Stomach (tissue), 9 donors: ENCODE results near the gene TMEM116. TPM values are rescaled to one million over a fixed set of nuclear protein-coding genes. Genes with fewer than 3 reads are reported as not detected.
"Not testable (repeated sequence)": the region's sequence is repeated elsewhere in the genome, so short reads cannot be mapped to it uniquely, and the experiment has no call there.

Source experiments
- DNase-seq, 2 donors: peaks; one replicate each; pipeline versions ENCODE4 v3.0.0 to v3.0.0-alpha.2; 2013 to 2019
- H3K27ac ChIP-seq, 5 donors: fragments of 200-600 bp in 4 of 5; sonication (generic) in 4 of 5; one replicate each; pipeline ENCODE4 v1.5.1; 2013 to 2019; ENCODE audit warnings: mild to moderate bottlenecking in 1 of 5, moderate library complexity in 1 of 5
- H3K27me3 ChIP-seq, 3 donors: fragments of 200-600 bp; sonication (generic); one replicate each; pipeline ENCODE4 v1.5.1; 2017 to 2019; ENCODE audit warnings: mixed run types in 1 of 3
- H3K36me3 ChIP-seq, 4 donors: fragments of 200-600 bp; sonication (generic); 1 replicate in 3 of 4; 2 replicates in 1 of 4; pipeline ENCODE4 v1.5.1; 2016 to 2019
- H3K4me1 ChIP-seq, 4 donors: fragments of 200-600 bp; sonication (generic); one replicate each; pipeline ENCODE4 v1.5.1; 2016 to 2019
- H3K4me3 ChIP-seq, 4 donors: fragments of 200-600 bp; sonication (generic) in 3 of 4; one replicate each; pipeline ENCODE4 v1.5.1; 2016 to 2019; ENCODE audit warnings: mild to moderate bottlenecking in 1 of 4
- H3K9me3 ChIP-seq, 4 donors: fragments of 200-600 bp; sonication (generic); one replicate each; pipeline ENCODE4 v1.5.1; 2016 to 2019
- CTCF ChIP-seq, 7 experiments: fragments of 450-650 bp in 4 of 7; fragments of 200-600 bp in 3 of 7; sonication (generic) in 3 of 7; IDR thresholded peaks; one replicate each; pipeline ENCODE4 v1.5.1; 2016 to 2019; ENCODE audit warnings: antibody characterized with exemption in 7 of 7, control low read depth in 2 of 7, mild to moderate bottlenecking in 1 of 7
- EP300 ChIP-seq: sonication (generic); formaldehyde crosslinking; IDR thresholded peaks from one replicate; pipeline ENCODE4 v1.6.1; 2017; ENCODE audit warnings: antibody characterized with exemption
- POLR2A ChIP-seq, 4 donors: fragments of 450-650 bp; IDR thresholded peaks; one replicate each; pipeline ENCODE4 v1.6.1; 2016; ENCODE audit warnings: antibody characterized with exemption in 4 of 4, control low read depth in 2 of 4, mild to moderate bottlenecking in 1 of 4, moderate library complexity in 1 of 4
- POLR2AphosphoS5 ChIP-seq, 3 donors: sonication (generic); formaldehyde crosslinking; IDR thresholded peaks; one replicate each; pipeline ENCODE4 v1.6.1; 2016; ENCODE audit warnings: antibody characterized with exemption in 3 of 3
- WGBS, 5 donors: extraction: QIAGEN DNeasy Blood & Tissue Kit in 3 of 5; methylation state at CpG; one replicate each; pipeline versions ENCODE4 v1.1.5 to v1.1.7; 2013 to 2018; 5-methylcytosine and 5-hydroxymethylcytosine counted together
- intact Hi-C: fragments of 100-400 bp; cut with DNase I; formaldehyde crosslinking; loops from one replicate; pipeline ENCODE4 v1.15.1; 2023; ENCODE audit warnings: low total_unique reads
- polyA plus RNA-seq, 3 donors: library from polyadenylated mRNA; stranded (reverse); fragments of 200-250 nt; gene quantifications; one replicate each; pipeline ENCODE4 v1.2.3, GENCODE V29; 2013
- total RNA-seq, 5 donors: library from RNA; depleted of rRNA; stranded (reverse); fragments of >200 nt; gene quantifications; one replicate each; pipeline versions ENCODE4 v1.1.0 to v1.2.3, GENCODE V29; 2014 to 2016
- donor health status: healthy with polysubstance abuse.
- donor health status: Bipolar disorder and iron deficiency.
- donor health status: healthy.

Gene TMEM116
- total and polyA plus RNA-seq, 8 donors: 0.58 to 20.2 (median 8.2) TPM

GRCh38 chr12:112046003-112046402, 33.0 kb upstream of the TMEM116 start:
- Histone ChIP-seq H3K36me3 (peaks cover 38 to 99% (median 98%) of the 10 kb centered on the region in 4 donors), H3K27me3 (no peaks in the 10 kb centered on the region), H3K27ac (peak overlapping the region in 3 of 5 donors; percentile 12 to 57 (median 35)), H3K4me1 (peaks cover 0 to 11% (median 0%) of the 10 kb centered on the region in 4 donors), H3K9me3 (no peaks in the 10 kb centered on the region), H3K4me3 (no peak overlapping the region)
- 65 to 84% (median 83%) methylated on average over 4 of the region's 4 CpGs for WGBS, 5 donors
- intact Hi-C loops: no loop called here
- no peak for TF ChIP-seq CTCF (IDR thresholded peaks at IDR 0.05)
- no peak for TF ChIP-seq POLR2A (IDR thresholded peaks at IDR 0.05)
- no peak for TF ChIP-seq POLR2AphosphoS5 (IDR thresholded peaks at IDR 0.05)
- TF ChIP-seq EP300: no peak
- DNase-seq: no peak

GRCh38 chr12:112036614-112037013, 23.6 kb upstream of the TMEM116 start:
- DNase-seq, H3K27ac ChIP-seq, H3K4me1 ChIP-seq, H3K4me3 ChIP-seq, intact Hi-C loops, H3K9me3 ChIP-seq, H3K27me3 ChIP-seq: not testable (repeated sequence)
- 94 to 97% (median 96%) methylated on average over 12 of the region's 12 CpGs for WGBS, 5 donors
- H3K36me3 ChIP-seq: peaks cover 34 to 100% (median 99%) of the 10 kb centered on the region in 4 donors

GRCh38 chr12:112035219-112035785, 22.3 kb upstream of the TMEM116 start:
- Histone ChIP-seq H3K4me3 (no peak overlapping the region), H3K27ac (no peak overlapping the region), H3K36me3 (peaks cover 38 to 100% (median 99%) of the 10 kb centered on the region in 4 donors), H3K27me3 (no peaks in the 10 kb centered on the region), H3K4me1 (no peaks in the 10 kb centered on the region), H3K9me3 (no peaks in the 10 kb centered on the region)
- 85 to 87% (median 86%) methylated on average over 4 of the region's 4 CpGs for WGBS, 5 donors
- TF ChIP-seq CTCF (IDR thresholded peaks at IDR 0.05): no peak
- TF ChIP-seq EP300: no peak
- TF ChIP-seq POLR2AphosphoS5 (IDR thresholded peaks at IDR 0.05): no peak
- no peak for TF ChIP-seq POLR2A (IDR thresholded peaks at IDR 0.05)
- no peak for DNase-seq
- intact Hi-C loops: no loop called here

- Histone ChIP-seq H3K9me3 (no peaks in the 10 kb centered on the region), H3K27me3 (no peaks in the 10 kb centered on the region), H3K4me1 (peaks cover 0 to 4% (median 2%) of the 10 kb centered on the region in 4 donors), H3K27ac (no peak overlapping the region), H3K4me3 (no peak overlapping the region), H3K36me3 (peaks cover 37 to 96% (median 92%) of the 10 kb centered on the region in 4 donors)
- TF ChIP-seq POLR2AphosphoS5 (IDR thresholded peaks at IDR 0.05) (no peak), POLR2A (IDR thresholded peaks at IDR 0.05) (no peak), EP300 (no peak), CTCF (IDR thresholded peaks at IDR 0.05) (no peak)
- WGBS, 5 donors: 87 to 91% (median 91%) methylated on average over 5 of the region's 5 CpGs
- intact Hi-C loops: no loop called here
- no peak for DNase-seq
These were observed 19.3 kb upstream of the TMEM116 start for GRCh38 chr12:112032292-112032691.

- Histone ChIP-seq H3K4me1 (peaks cover 0 to 13% (median 6%) of the 10 kb centered on the region in 4 donors), H3K27ac (no peak overlapping the region), H3K4me3 (no peak overlapping the region), H3K36me3 (peaks cover 37 to 89% (median 84%) of the 10 kb centered on the region in 4 donors), H3K9me3 (no peaks in the 10 kb centered on the region), H3K27me3 (no peaks in the 10 kb centered on the region)
- no peak for DNase-seq
- TF ChIP-seq EP300: no peak
- no peak for TF ChIP-seq CTCF (IDR thresholded peaks at IDR 0.05)
- TF ChIP-seq POLR2AphosphoS5 (IDR thresholded peaks at IDR 0.05): no peak
- TF ChIP-seq POLR2A (IDR thresholded peaks at IDR 0.05): no peak
- WGBS, 5 donors: 47 to 79% (median 56%) methylated on average over 2 of the region's 2 CpGs
- intact Hi-C loops: no loop called here
These were observed 18.5 kb upstream of the TMEM116 start for GRCh38 chr12:112031472-112031871.
